ENCODE data around the gene IL18.
"Not testable (repeated sequence)": the region's sequence is repeated elsewhere in the genome, so short reads cannot be mapped to it uniquely, and the experiment has no call there.

The IL18 gene

GRCh38 chr11:112095302-112095701 is 68.6 kb downstream of the IL18 start:
- H3K36me3 ChIP-seq (ENCODE audit: control insufficient read depth, insufficient read depth, low read length), result peaks cover 62% of the 10 kb centered on the region
- not testable (repeated sequence) for H3K9me3 ChIP-seq (ENCODE audit: control insufficient read depth, low read length); H3K4me3 ChIP-seq (ENCODE audit: extremely low read depth, insufficient read depth, low read length, poor library complexity, severe bottlenecking); H3K4me1 ChIP-seq (ENCODE audit: control insufficient read depth, insufficient read depth, low read length, poor library complexity, severe bottlenecking); H3K27ac ChIP-seq (ENCODE audit: low read depth, low read length, severe bottlenecking)
- WGBS, 2 experiments (ENCODE audit: insufficient coverage in 2 of 2), result no CpG with 5 or more reads among the region's 2 CpGs

Measured in mesodermal cell (in vitro differentiated cells).